ENCODE data around the gene IARS2.
"Not testable (repeated sequence)": the region's sequence is repeated elsewhere in the genome, so short reads cannot be mapped to it uniquely, and the experiment has no call there.

The IARS2 gene

GRCh38 chr1:220094016-220094911 is at the start of gene IARS2:
Gene IARS2 (plus strand): TSS chr1:220094132. CDS start chr1:220094217, 85 bp downstream.
- peak; percentile 79 to 92 for DNase-seq (ENCODE audit: extremely low read depth in 1 of 2, low read depth in 1 of 2)

- DNase-seq (ENCODE audit: extremely low read depth in 1 of 2, low read depth in 1 of 2): no peak
Measured at GRCh38 chr1:220044678-220045355, 49.1 kb upstream of the IARS2 start.

GRCh38 chr1:220045356-220046051 is 48.4 kb upstream of the IARS2 start:
- no peak for DNase-seq (ENCODE audit: extremely low read depth in 1 of 2, low read depth in 1 of 2)

GRCh38 chr1:220046052-220046930 is 47.6 kb upstream of the IARS2 start, which contains the start of gene EPRS1:
Gene EPRS1 (minus strand): TSS chr1:220046505. CDS start chr1:220046388, 117 bp downstream.
- peak; percentile 81 to 87 for DNase-seq (ENCODE audit: extremely low read depth in 1 of 2, low read depth in 1 of 2)

GRCh38 chr1:220056374-220056773 is 37.6 kb upstream of the IARS2 start:
- DNase-seq (ENCODE audit: extremely low read depth in 1 of 2, low read depth in 1 of 2): no peak

GRCh38 chr1:220060876-220061275 is 33.1 kb upstream of the IARS2 start:
- no peak for DNase-seq (ENCODE audit: extremely low read depth in 1 of 2, low read depth in 1 of 2)

GRCh38 chr1:220062629-220063028 is 31.3 kb upstream of the IARS2 start:
- DNase-seq (ENCODE audit: extremely low read depth in 1 of 2, low read depth in 1 of 2): no peak

- no peak for DNase-seq (ENCODE audit: extremely low read depth in 1 of 2, low read depth in 1 of 2)
Measured at GRCh38 chr1:220067269-220068204, 26.4 kb upstream of the IARS2 start.

GRCh38 chr1:220076861-220077762 is 16.8 kb upstream of the IARS2 start:
- DNase-seq (ENCODE audit: extremely low read depth in 1 of 2, low read depth in 1 of 2): no peak

GRCh38 chr1:220077887-220078286 is 16.0 kb upstream of the IARS2 start:
- no peak for DNase-seq (ENCODE audit: extremely low read depth in 1 of 2, low read depth in 1 of 2)

GRCh38 chr1:220084460-220084859 is 9.5 kb upstream of the IARS2 start:
- DNase-seq (ENCODE audit: extremely low read depth in 1 of 2, low read depth in 1 of 2): no peak

- DNase-seq (ENCODE audit: extremely low read depth in 1 of 2, low read depth in 1 of 2): not testable (repeated sequence)
Measured at GRCh38 chr1:220086261-220086686, 7.7 kb upstream of the IARS2 start.

GRCh38 chr1:220089650-220090556 is 4.0 kb upstream of the IARS2 start, which contains the start of gene BPNT1:
Gene BPNT1 (minus strand): TSS chr1:220089788. CDS start chr1:220079846, 9,942 bp downstream.
- DNase-seq (ENCODE audit: extremely low read depth in 1 of 2, low read depth in 1 of 2): peak; percentile 96

- no peak for DNase-seq (ENCODE audit: extremely low read depth in 1 of 2, low read depth in 1 of 2)
Measured at GRCh38 chr1:220092694-220093093, 1.2 kb upstream of the IARS2 start.

GRCh38 chr1:220093361-220094015 is 444 bp upstream of the IARS2 start:
- DNase-seq (ENCODE audit: extremely low read depth in 1 of 2, low read depth in 1 of 2): no peak

- DNase-seq (ENCODE audit: extremely low read depth in 1 of 2, low read depth in 1 of 2): no peak
Measured at GRCh38 chr1:220099826-220100225, 5.9 kb downstream of the IARS2 start.
